T-helper 17 cell (primary cell): ENCODE measurements around the gene DPPA5. TPM values are rescaled to one million over a fixed set of nuclear protein-coding genes. Genes with fewer than 3 reads are reported as not detected.
"Not testable (repeated sequence)": the region's sequence is repeated elsewhere in the genome, so short reads cannot be mapped to it uniquely, and the experiment has no call there.

Experiments used
- ATAC-seq: fragments of 150-1000 bp; cut with Tn5 transposase; 2 replicates; pipeline ENCODE4 v1.10.0; 2021; ENCODE audit warnings: mild to moderate bottlenecking, moderate library complexity
- DNase-seq, 3 donors: peaks; one replicate each; pipeline versions ENCODE4 v3.0.0 to v3.0.0-alpha.2; 2020 to 2021
- H3K9me3 ChIP-seq: one replicate; pipeline ENCODE4 v1.7.0; 2013; ENCODE audit warnings: low read length, mild to moderate bottlenecking; ENCODE audit not compliant: control insufficient read depth, poor library complexity, severe bottlenecking
- H3K27ac Mint-ChIP-seq: one replicate; pipeline ENCODE4 v1.8.0; 2022; ENCODE audit warnings: mild to moderate bottlenecking, moderate library complexity, mixed read lengths
- H3K27me3 Mint-ChIP-seq: one replicate; pipeline ENCODE4 v1.8.0; 2022; ENCODE audit warnings: mixed read lengths
- H3K36me3 Mint-ChIP-seq: one replicate; pipeline ENCODE4 v1.8.0; 2022; ENCODE audit warnings: low read depth, mixed read lengths
- H3K4me1 Mint-ChIP-seq: one replicate; pipeline ENCODE4 v1.8.0; 2022; ENCODE audit warnings: mild to moderate bottlenecking, mixed read lengths
- H3K4me3 Mint-ChIP-seq: one replicate; pipeline ENCODE4 v1.8.0; 2022; ENCODE audit warnings: mild to moderate bottlenecking, moderate library complexity, mixed read lengths
- total RNA-seq, 4 donors: library from RNA in 2 of 4; stranded (reverse) in 2 of 4; gene quantifications; one replicate each; pipeline ENCODE4 v1.2.3 and lab custom pipeline; 2022 to 2026

Gene DPPA5
- total RNA-seq, 2 donors from 2014 or later, result not detected

DNA sequence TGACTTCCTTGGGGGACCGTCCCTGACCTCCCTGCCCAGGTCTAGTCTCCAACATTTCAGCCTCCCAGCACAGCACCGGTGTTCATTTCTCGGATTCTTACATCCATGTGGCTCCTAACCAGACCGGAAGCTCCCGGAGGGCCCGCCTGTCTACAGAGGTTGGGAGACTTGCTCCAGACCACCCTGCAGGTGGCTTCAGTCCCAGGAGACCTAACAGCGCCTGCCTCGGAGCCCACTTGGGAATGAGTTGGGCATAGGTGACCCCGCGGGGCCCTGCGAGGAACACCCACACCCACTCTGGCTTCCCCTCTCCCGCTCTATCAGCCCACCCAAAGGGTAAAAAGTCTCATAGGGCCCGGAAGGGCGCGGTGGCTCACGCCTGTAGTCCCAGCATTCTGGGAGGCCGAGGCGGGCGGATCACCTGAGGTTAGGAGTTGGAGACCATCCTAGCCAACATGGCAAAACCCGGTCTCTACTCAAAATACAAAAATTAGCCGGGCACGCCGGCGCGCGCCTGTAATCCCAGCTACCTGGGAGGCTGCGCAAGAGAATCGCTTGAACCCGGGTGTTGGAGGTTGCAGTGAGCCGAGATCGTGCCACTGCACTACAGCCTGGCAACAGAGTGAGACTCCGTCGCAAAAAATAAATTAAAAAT is 5.4 kb downstream of the DPPA5 start:
- H3K9me3 ChIP-seq, result no peaks in the 10 kb centered on the region
- no peak overlapping the region for H3K27ac Mint-ChIP-seq
- no peak for ATAC-seq
- H3K4me1 Mint-ChIP-seq, result peaks cover 6% of the 10 kb centered on the region
- no peak for DNase-seq
- H3K4me3 Mint-ChIP-seq, result no peak overlapping the region
- no peaks in the 10 kb centered on the region for H3K36me3 Mint-ChIP-seq
- peaks cover 49% of the 10 kb centered on the region for H3K27me3 Mint-ChIP-seq

DNA sequence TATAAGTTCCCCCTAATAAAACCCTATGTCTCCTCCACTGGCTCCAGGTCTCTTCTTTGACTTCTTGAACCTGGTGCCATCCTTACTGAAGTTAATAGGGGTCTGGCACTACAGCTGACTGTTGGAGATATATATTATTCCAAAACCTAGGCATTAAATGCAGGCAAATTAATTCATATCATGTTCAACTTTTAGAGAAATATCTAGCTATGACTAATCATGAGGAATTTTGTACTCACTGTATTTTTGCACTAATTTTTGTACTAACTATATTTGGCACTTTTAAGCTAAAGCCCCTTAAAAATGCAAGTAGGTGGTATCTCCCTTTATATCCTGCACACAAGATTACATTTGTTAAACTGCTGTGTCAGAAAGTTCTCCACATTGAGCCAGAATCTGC is 10.9 kb downstream of the DPPA5 start:
- Mint-ChIP-seq H3K27ac (no peak overlapping the region), H3K4me3 (no peak overlapping the region), H3K4me1 (peaks cover 8% of the 10 kb centered on the region), H3K27me3 (peaks cover 17% of the 10 kb centered on the region), H3K36me3 (no peaks in the 10 kb centered on the region)
- no peaks in the 10 kb centered on the region for H3K9me3 ChIP-seq
- ATAC-seq (no peak), DNase-seq (no peak)

DNA sequence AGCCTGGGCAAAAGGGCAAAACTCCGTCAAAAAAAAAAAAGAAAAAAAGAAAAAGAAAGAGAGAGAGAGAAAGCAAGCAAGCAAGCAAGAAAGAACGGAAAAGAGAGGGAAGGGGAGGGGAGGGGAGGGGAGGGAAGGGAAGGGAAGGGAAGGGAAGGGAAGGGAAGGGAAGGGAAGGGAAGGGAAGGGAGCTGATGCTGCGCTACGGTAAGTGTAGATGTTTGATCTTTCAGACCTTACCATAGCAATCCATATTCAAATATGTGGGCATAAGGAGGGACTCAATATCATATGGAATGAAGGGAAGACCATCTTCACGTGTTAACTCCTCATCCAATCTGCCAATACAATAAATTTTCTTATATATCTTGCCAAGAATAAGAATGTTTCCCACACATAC is 11.9 kb downstream of the DPPA5 start:
- peaks cover 8% of the 10 kb centered on the region for H3K27me3 Mint-ChIP-seq
- ATAC-seq, result no peak
- no peaks in the 10 kb centered on the region for H3K36me3 Mint-ChIP-seq

DNA sequence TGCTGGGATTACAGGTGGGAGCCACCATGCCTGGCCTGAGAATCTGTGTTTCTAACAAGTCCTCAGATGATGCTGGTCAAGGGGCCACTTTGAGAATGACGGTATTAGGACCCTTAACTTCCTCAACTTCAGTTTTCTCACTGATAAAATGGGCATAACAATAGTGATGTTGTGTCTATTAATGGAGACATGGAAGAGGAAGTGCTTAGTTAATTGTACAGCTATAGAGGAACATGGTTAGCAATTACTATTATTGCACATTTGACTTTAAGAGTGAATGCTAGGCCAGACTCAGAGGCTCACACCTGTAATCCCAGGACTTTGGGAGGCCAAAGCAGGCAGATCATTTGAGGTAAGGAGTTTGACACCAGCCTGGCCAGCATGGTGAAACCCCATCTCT is 12.7 kb downstream of the DPPA5 start:
- Mint-ChIP-seq H3K27me3 (no peaks in the 10 kb centered on the region), H3K4me3 (no peak overlapping the region), H3K36me3 (no peaks in the 10 kb centered on the region), H3K4me1 (peaks cover 6% of the 10 kb centered on the region), H3K27ac (no peak overlapping the region)
- ATAC-seq (no peak), DNase-seq (no peak)
- H3K9me3 ChIP-seq, result no peaks in the 10 kb centered on the region

More for the DNA sequence above, 11.9 kb downstream of the DPPA5 start:
- no peak for DNase-seq
- H3K27ac Mint-ChIP-seq, result no peak overlapping the region
- H3K4me3 Mint-ChIP-seq, result no peak overlapping the region
- no peaks in the 10 kb centered on the region for H3K9me3 ChIP-seq
- peaks cover 8% of the 10 kb centered on the region for H3K4me1 Mint-ChIP-seq

DNA sequence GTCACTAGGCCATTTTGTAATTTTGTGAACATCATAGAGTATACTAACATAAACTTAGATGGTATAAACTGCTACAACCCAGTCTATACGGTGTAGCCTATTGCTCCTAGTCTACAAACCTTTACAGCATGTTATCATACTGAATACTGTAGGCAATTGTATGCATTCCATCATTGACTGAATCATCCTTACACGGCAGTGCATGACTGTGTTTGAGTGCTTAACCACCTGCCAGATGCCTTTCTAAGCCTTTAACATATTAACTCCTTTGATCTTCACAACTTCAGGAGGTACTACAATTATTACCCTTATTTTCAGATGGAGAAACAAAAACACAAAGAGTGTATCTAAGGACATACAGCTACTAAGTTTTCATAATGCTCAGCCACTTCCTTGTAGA is 14.0 kb downstream of the DPPA5 start:
- Mint-ChIP-seq H3K4me1 (peaks cover 6% of the 10 kb centered on the region), H3K27ac (no peak overlapping the region), H3K27me3 (no peaks in the 10 kb centered on the region), H3K4me3 (no peak overlapping the region), H3K36me3 (no peaks in the 10 kb centered on the region)
- DNase-seq, result no peak
- H3K9me3 ChIP-seq, result no peaks in the 10 kb centered on the region
- no peak for ATAC-seq

DNA sequence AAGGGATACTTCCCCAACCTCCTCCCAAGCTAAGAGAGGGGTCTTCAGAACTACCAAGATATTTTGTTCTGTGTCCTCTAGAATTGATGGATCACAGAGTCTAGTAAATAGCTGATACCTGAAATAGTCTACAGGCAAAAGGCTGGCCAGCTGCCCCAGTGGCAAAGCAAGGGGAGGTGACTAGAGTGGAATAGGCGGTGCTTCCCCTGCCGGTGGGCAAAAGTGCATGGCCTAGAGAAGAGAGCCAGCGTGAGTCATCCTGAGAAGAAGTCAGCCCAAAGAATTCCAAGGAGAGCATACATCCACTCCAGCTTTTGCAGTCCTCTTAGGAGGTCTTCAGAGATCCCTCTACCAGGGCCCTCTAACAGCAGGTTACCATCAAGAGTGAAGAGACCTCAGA is 14.7 kb downstream of the DPPA5 start:
- no peak for ATAC-seq
- peak overlapping the region; percentile 41 for H3K4me3 Mint-ChIP-seq

DNA sequence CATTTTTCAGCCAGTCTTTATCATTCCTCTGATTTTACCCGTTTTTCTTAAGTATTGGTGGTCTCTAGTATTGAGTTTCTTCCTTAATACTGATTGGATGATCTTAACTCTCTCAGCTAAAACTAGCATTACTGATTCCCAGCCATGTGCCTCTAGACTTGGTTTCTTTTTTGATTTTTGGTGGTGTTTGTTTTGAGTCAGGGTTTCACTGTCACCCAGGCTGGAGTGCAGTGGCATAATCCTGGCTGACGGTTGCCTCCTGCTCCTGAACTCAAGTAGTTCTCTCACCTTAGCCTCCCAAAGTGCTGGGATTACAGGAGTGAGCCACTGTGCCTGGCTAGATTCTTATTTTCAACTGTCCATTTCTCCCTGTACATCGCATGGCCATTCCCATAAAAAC is 24.9 kb downstream of the DPPA5 start:
- H3K36me3 Mint-ChIP-seq, result no peaks in the 10 kb centered on the region
- peaks cover 9% of the 10 kb centered on the region for H3K4me1 Mint-ChIP-seq
- H3K27ac Mint-ChIP-seq, result peak overlapping the region; percentile 24
- H3K27me3 Mint-ChIP-seq, result peaks cover 34% of the 10 kb centered on the region
- no peak overlapping the region for H3K4me3 Mint-ChIP-seq
- DNase-seq (no peak), ATAC-seq (no peak)
- H3K9me3 ChIP-seq, result no peaks in the 10 kb centered on the region

More for the DNA sequence above, 14.7 kb downstream of the DPPA5 start:
- Mint-ChIP-seq H3K4me1 (peaks cover 6% of the 10 kb centered on the region), H3K27me3 (no peaks in the 10 kb centered on the region), H3K36me3 (no peaks in the 10 kb centered on the region), H3K27ac (no peak overlapping the region)
- no peaks in the 10 kb centered on the region for H3K9me3 ChIP-seq
- DNase-seq, result no peak

DNA sequence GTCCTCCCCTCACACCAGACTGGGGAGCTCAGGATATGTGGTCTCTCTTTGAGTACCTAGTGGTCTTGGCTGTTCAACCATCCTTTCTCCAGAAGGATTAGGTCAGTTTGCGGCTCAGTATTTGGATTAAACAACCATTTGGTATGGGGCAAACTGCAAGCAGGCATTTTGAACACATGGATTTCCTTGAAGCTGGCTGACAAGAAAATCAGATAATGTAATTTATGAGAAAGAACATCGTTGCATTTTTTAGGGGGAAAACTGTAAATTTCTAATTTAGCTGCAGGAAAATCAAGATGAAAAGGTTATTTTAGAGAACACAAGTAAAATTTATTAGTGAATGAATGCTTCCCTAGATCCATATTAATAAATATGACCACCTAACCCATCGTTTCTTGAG is 25.3 kb downstream of the DPPA5 start:
- no peak for ATAC-seq
- H3K36me3 Mint-ChIP-seq, result no peaks in the 10 kb centered on the region

DNA sequence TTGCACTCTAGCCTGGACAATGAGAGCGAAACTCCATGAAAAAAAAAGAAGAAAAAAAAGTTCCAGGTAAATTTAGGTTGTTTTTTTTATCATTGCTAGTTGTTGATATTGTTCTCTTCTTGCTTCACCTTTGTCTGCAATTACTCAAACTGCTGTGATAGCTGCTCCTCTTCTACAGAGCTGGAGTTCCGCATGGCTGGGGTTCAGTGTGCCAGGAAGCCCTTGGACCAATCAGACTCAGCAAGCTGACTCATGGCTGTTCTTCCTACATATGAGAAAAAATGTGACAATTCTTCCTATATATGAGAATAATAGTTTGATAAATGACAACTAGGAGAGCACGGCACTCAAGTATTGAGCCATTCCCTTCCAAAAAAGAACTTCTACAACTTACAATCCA is 28.4 kb downstream of the DPPA5 start:
- Mint-ChIP-seq H3K4me1 (peaks cover 3% of the 10 kb centered on the region), H3K4me3 (no peak overlapping the region), H3K27ac (no peak overlapping the region), H3K36me3 (no peaks in the 10 kb centered on the region), H3K27me3 (peaks cover 24% of the 10 kb centered on the region)
- no peak for DNase-seq
- no peaks in the 10 kb centered on the region for H3K9me3 ChIP-seq
- ATAC-seq, result no peak

More for the DNA sequence above, 25.3 kb downstream of the DPPA5 start:
- Mint-ChIP-seq H3K4me3 (no peak overlapping the region), H3K27me3 (peaks cover 34% of the 10 kb centered on the region), H3K4me1 (peaks cover 9% of the 10 kb centered on the region), H3K27ac (no peak overlapping the region)
- no peaks in the 10 kb centered on the region for H3K9me3 ChIP-seq
- no peak for DNase-seq

DNA sequence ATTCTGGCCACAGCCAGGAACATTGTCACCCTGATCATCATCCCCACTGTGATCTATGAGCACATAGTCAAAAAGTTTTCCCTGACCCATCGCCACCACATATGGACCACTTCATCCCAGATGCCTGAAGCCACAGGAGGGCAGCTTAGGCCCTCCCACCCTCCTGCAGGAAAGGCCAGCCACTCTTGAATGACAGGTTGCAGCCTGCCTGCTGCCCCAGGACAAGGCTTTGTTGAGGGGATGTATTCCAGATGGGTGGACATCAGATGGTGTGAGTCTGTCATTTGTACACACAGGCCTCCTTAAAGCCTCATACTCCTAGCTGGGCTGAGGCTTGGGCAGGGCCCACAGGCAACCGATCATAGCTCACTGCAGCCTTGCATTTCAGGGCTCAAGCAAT is 30.8 kb downstream of the DPPA5 start:
- ATAC-seq, result no peak

DNA sequence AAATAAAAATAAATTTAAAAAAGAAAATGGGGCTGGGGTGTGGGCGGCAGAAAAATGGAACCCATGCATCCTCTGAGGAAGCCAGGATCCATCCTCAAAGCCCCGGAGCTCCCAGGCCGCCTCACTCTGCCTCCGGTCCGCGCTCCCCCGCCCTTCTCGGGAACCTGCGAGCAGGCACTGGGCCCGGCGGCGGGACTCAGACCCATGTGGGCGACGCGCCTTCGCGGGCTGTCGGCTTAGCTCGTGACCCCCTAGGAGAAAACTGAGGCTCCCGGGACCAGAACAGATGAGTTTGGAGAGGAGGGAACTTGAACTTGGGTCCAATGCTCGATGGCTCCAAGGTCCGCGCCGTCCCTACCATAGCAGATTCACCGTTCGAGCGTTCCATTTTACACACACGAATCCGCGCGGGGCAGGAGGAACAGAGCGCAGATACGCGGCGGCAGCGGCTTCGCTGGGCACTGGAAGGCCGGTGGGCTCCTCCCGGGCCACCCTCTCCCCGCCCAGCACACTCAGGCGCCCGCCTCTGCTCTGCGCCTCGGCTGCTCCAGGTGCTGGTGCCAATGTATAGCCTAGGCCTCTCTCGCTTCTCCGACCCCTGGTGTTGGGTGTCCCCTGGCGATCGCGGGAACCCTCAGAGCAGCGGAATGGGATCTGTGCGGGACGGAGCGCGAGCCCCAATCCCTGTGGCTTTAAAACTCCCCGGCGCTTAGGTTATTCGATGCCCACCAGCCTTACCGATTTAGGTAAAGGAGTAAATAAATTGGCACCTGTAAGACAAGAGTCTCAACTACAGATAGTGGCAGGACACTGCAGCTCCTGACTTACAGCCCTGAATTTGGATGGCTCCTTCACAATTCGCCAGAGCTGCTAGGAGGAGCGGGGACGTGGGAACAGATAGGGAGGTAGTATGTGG is 39.2 kb downstream of the DPPA5 start:
- ATAC-seq, result no peak
- Mint-ChIP-seq H3K4me1 (peaks cover 9% of the 10 kb centered on the region), H3K27me3 (peaks cover 41% of the 10 kb centered on the region), H3K4me3 (no peak overlapping the region), H3K36me3 (no peaks in the 10 kb centered on the region), H3K27ac (no peak overlapping the region)
- no peak for DNase-seq
- no peaks in the 10 kb centered on the region for H3K9me3 ChIP-seq

More for the DNA sequence above, 30.8 kb downstream of the DPPA5 start:
- Mint-ChIP-seq H3K4me3 (no peak overlapping the region), H3K4me1 (peaks cover 3% of the 10 kb centered on the region), H3K36me3 (no peaks in the 10 kb centered on the region), H3K27me3 (peaks cover 11% of the 10 kb centered on the region), H3K27ac (no peak overlapping the region)
- H3K9me3 ChIP-seq, result no peaks in the 10 kb centered on the region
- no peak for DNase-seq

DNA sequence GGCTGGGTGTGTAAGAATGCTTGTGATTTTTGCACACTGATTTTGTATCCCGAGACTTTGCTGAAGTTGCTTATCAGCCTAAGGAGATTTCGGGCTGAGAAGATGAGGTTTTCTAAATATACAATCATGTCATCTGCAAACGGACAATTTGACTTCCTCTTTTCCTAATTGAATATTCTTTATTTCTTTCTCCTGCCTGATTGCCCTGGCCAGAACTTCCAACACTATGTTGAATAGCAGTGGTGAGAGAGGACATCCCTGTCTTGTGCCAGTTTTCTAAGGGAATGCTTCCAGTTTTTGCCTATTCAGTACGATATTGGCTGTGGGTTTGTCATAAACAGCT is 43.6 kb downstream of the DPPA5 start:
- not testable (repeated sequence) for DNase-seq, H3K36me3 Mint-ChIP-seq, ATAC-seq, H3K9me3 ChIP-seq
- H3K4me1 Mint-ChIP-seq, result peaks cover 24% of the 10 kb centered on the region
- peak overlapping the region; percentile 86 for H3K27ac Mint-ChIP-seq
- peaks cover 30% of the 10 kb centered on the region for H3K27me3 Mint-ChIP-seq
- peak overlapping the region; percentile 98 for H3K4me3 Mint-ChIP-seq

DNA sequence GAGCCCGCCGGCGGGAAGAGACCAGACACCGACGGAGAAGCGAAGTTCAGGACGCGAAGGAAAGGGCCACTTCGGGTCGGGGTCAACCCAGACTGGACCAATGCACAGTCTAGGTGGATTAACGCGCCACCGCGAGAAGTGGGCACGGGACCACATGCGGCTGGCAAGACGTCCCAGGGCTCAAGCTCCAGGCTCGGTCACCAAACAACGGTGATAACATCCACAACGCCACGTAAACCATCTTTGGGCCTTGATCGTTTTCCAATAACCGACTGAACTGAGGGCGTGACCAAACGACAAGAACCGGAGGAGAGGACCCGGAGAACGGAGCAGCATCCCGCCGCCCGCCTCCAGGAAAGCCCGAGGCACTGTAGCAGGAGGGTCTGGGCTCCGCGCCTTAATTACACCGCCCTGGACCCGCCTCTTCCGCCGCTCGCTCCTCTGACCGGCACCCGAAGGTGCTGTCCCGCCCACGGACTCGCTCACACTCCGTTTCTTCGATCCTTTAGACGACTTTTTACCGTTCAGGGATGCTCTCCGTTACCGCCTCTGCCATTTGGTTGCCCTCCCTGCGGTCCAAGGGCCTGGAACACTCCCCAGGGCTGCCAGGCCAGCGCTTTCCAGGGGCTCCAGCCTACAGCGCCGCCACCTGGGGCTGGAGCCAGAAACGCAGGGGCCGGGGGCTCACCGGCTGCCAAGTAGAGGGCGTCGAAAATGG is 44.1 kb downstream of the DPPA5 start:
- Mint-ChIP-seq H3K4me3 (peak overlapping the region; percentile 98), H3K27me3 (peaks cover 24% of the 10 kb centered on the region), H3K27ac (peak overlapping the region; percentile 86), H3K36me3 (no peaks in the 10 kb centered on the region), H3K4me1 (peaks cover 24% of the 10 kb centered on the region)
- no peaks in the 10 kb centered on the region for H3K9me3 ChIP-seq
- ATAC-seq (peak; percentile 88), DNase-seq (peak; percentile 25 to 45 (median 29))
